Fibroblast of skin of right quadriceps (primary cell): Measurements from ENCODE around the gene LARP6.
A peak's percentile ranks its signal among the peaks of the same experiment; 100 is the strongest.

Experiments used
- DNase-seq: peaks from one replicate; pipeline ENCODE4 v3.0.0-alpha.2; 2013

The LARP6 gene

GRCh38 chr15:70792171-70792573 is 61.8 kb downstream of the LARP6 start:
- peak; percentile 89 for DNase-seq

GRCh38 chr15:70791259-70791658 is 62.7 kb downstream of the LARP6 start:
- DNase-seq: no peak

GRCh38 chr15:70789213-70789612 is 64.7 kb downstream of the LARP6 start:
- DNase-seq: no peak

- DNase-seq: peak; percentile 64
Measured at GRCh38 chr15:70788114-70789049, 65.6 kb downstream of the LARP6 start.

- DNase-seq: no peak
Measured at GRCh38 chr15:70786996-70787395, 67.0 kb downstream of the LARP6 start.

GRCh38 chr15:70783610-70784022 is 70.3 kb downstream of the LARP6 start:
- DNase-seq: peak; percentile 61

- no peak for DNase-seq
Measured at GRCh38 chr15:70783041-70783440, 70.9 kb downstream of the LARP6 start.

GRCh38 chr15:70781236-70781635 is 72.7 kb downstream of the LARP6 start:
- no peak for DNase-seq
